Peyer's patch (tissue), 4 donors: ENCODE data around the gene KRTAP19-4.

Experiments used
- CTCF ChIP-seq, 6 experiments: fragments of 450-650 bp in 4 of 6; fragments of 200-600 bp in 2 of 6; sonication (generic) in 1 of 6; IDR thresholded peaks; one replicate each; pipeline ENCODE4 v1.5.1; 2017 to 2019; ENCODE audit warnings: antibody characterized with exemption in 6 of 6, mild to moderate bottlenecking in 3 of 6, moderate library complexity in 1 of 6
- POLR2A ChIP-seq, 2 donors: fragments of 450-650 bp; IDR thresholded peaks; one replicate each; pipeline ENCODE4 v1.5.1; 2017; ENCODE audit warnings: antibody characterized with exemption in 2 of 2, mild to moderate bottlenecking in 2 of 2, moderate library complexity in 2 of 2

- TF ChIP-seq POLR2A (IDR thresholded peaks at IDR 0.05) (no peak), CTCF (IDR thresholded peaks at IDR 0.05) (no peak)
Measured at GRCh38 chr21:30482130-30482529, 14.8 kb downstream of the KRTAP19-4 start.
